ENCODE data around the gene MAP4K5. TPM values are rescaled to one million over a fixed set of nuclear protein-coding genes. Genes with fewer than 3 reads are reported as not detected.

MAP4K5 gene
- total RNA-seq, 1 donor from 2014 or later, result 19.1 TPM

DNA sequence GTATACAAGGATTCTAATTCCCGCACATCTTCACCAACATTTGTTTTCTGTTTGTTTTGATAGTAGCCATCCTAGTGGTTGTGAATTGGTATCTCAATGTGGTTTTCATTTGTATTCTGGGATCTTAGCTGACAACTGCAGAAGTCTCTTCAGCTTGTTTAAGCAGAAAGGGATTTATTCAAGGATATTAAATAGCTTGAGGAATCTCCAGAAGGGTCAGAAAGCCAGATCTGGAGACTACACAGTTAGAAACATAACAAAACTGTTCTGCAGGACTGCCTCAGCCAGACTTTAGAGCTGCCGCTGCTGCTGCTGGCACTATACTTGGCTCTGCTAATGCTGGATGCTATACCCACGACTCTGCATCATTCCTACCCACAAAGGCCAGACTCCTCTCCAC is 122.3 kb downstream of the MAP4K5 start:
- intact Hi-C loops (cut with DNase I), result no loop called here
- DNase-seq (ENCODE audit: low spot score), result no peak

DNA sequence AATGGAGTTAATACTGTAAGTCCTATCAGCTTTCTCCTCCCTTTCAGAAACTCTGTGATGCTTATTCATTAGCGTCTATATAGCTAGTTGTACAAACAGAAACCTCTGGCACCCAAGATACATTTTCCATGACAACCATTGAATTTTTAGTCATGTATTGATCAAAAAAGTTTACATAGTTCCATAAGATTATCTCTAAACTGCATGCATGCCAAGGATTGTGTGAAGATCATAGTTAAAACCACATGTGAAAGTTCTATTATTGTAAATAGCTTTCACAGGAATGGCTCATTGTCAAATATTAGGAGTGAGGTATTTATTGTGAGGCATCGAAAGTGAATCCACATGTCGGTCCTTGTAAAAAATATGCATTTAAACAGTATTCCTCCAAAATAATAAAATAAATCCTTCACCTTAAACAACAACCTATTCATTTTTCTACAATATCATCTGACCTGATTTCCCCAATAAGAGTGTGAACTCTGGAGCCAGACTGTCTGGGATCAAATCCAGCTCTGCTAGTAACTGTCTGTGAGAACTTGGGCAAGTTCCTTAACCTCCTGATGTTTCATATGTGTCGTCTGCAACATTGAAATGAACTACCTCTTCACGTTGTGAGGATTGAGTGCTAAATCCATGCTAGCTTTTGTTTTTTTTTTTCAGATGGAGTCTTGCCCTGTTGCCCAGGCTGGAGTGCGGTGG is 125.1 kb downstream of the MAP4K5 start:
- DNase-seq (ENCODE audit: low spot score), result no peak
- intact Hi-C loops (cut with DNase I), result no loop called here

DNA sequence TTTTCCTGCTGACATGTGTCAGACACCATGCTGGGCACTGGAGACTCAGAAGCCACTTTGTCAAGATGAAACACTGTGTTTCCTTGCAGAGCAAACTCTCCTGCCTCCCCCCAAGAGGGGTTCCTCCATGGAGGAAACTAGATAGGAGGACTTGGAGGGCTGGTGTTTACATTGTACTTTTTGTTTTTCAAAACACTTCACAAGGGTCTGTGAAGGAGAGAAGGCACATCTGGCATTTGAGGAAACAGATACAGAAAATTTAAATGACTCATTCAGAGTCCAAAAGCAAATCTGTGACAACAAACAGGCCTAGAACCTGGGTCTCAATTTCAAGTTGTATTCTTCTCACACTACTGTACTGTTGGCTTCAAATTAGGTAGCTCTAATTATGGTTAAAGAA is 128.9 kb downstream of the MAP4K5 start:
- intact Hi-C loops (cut with DNase I), result no loop called here

DNA sequence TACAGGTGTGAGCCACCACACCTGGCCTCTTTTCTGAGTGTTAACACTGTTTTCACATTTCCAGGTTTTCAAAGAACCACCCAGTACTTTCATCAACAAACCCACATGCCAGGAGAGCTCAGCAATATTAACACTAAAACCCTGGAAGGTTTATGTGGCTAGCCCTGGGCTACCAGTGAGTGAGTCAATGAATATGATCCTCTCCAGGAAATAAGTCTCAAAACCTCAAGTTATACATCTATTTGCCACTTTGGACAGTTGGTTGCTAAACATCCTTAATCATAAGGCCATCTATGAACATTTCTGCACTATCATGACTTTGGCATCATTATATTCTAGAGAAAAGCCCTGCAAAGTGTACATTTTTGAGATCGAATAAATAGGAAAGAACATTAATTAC is 129.4 kb downstream of the MAP4K5 start:
- intact Hi-C loops (cut with DNase I), result no loop called here
- DNase-seq (ENCODE audit: low spot score), result no peak

More for the DNA sequence above, 128.9 kb downstream of the MAP4K5 start:
- DNase-seq (ENCODE audit: low spot score), result no peak

DNA sequence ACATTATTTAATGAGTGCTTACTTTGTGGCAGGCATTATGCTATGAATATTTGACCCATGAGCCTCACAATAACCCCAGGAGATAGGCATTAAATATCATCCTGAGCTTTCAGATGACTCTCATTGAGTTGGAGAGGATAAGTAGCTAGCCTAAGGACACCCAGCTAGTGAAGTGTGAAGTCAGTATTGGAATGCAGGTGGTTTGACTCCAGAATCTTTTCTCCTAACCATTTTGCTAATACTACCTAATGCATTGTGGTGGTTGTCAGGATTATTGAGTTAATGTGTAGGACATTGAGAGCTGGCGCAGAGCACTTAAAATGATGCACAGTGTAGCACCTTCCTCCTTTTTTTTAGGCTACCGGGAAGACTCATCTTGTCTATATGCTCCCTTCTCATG is 131.9 kb downstream of the MAP4K5 start:
- no peak for DNase-seq (ENCODE audit: low spot score)
- intact Hi-C loops (cut with DNase I), result no loop called here

DNA sequence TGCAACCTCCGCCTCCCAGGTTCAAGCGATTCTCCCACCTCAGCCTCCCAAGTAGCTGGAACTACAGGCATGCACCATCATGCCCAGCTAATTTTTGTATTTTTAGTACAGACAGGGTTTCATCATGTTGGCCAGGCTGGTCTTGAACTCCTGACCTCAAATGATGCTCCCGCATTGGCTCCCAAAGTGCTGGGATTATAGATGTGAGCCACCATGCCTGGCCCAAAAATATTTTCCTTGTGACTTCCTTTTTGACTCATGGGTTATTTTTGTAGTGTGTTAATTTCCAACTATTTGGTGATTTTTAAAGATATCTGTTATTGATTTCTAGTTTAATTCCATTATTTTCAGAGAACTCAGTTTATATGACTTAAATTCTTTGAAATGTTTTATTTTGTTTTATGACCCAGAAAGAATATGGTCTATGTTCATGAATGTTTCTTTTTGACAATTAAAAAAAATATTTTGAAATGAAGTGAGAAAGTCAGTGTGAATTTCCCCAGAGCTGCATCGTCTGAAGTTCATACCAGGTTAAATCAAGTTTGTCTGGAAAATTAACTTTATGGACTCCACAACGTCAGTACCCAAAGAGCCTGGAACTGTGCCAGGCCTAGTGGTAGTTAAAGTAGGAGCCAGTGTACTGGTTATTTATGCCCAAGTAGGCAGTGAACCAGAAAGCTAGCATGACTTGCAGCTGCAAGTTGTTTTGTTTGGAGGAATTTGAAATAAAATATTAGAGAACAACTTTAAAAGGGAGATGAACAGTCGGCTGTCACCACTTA is 132.9 kb downstream of the MAP4K5 start:
- no peak for DNase-seq (ENCODE audit: low spot score)
- intact Hi-C loops (cut with DNase I), result loop anchor here (5.0 kb wide), 2 partner anchors 57 to 77 kb away; no protein-coding TSS in a partner anchor

DNA sequence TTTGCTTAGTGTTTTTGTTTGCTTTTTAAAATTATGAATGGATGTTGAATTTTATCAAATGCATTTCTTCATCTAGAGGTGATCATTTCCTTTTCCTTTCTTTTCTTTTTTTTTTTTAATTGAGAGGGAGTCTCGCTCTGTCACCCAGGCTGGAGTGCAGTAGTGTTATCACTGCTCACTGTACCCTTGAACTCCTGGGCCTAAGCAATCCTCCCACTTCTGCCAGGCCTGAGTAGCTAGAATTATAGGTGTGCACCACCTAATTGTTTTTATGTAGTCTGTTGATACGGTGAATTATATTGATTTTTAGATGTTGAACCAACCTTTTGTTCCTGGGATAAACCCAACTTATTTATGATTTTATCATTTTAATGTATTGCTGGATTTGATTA is 134.2 kb downstream of the MAP4K5 start:
- intact Hi-C loops (cut with DNase I), result loop anchor here (5.0 kb wide), 2 partner anchors 56 to 76 kb away; no protein-coding TSS in a partner anchor
- no peak for DNase-seq (ENCODE audit: low spot score)

DNA sequence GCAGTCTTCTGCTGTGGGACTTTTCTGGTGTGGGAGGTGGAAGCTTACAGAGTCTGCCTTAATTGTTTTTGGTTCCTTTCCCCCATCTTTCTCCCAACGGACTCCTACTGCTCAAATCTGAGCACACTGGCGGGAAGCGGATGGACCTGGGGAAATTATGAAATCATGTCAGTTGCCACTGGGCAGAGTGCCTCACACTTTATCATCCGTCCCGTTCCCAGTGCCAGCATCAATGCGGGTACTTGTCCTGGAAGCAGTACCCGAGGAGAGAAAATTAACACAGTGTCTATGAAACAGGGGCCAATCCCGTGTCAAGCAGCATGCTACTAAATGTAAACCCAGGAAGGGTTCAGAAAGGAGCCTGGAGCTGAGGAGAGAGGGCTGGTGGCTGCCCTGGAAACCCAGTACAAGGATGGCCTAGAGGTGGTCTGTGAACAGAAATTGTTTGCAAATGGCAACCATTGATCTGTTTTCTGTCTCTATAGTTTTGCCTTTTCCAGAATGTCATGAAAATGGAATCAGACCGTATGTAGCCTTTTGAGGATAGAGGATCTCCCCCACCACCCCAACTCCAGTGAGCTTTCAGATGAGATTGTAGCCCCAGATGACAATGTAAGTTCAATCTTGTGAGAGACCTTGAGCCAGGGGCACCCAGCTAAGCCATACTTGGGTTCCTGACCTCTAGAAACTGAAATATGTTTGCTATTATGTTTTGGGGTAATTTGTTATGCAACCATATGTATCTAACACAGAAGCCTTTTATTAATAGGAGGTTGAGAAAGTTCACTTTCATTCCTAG is 134.8 kb downstream of the MAP4K5 start:
- intact Hi-C loops (cut with DNase I), result loop anchor here (5.0 kb wide), 2 partner anchors 55 to 75 kb away; no protein-coding TSS in a partner anchor

DNA sequence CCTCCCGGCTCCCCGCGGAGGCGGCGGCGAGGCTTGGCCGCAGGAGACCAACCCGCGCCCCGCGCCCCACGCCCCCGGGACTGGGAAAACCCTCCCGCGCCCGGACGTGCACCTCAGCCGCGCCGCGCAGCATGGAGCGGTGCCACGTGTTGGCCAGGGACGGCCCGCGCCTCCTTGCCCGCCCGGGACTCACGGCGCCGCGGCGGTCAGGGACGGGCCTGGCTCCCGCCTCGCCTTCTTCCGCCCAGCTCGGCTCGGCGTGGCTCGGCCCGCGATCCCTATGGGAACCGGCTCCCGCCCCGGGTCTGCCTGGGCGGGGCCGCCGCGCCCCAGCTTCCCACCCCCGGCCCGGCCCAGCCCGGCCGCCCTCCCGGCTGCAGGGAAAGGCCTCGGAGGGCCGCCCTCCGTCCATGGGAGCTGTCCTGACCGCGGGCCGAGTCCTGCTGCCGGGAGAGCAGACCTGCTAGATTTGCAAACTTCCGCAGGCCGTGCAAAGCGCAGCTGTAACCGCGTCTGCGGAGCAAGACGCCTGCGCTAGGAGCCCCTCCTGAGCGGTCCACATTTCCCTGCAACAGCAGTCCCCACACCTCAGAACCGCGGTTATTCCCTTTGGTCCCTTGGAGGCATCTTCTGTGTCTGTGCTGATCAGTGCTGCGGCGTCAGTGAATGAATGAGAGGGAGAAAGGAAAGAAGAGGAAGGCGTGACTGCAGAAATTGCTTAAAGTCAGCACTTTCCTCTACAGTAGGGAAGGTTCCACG is 135.6 kb downstream of the MAP4K5 start, which contains the start of gene CDKL1:
Gene CDKL1, minus strand, starts transcription at position 251 of the 759 bp plus-strand sequence. CDS start 1,013 bp downstream, outside the sequence.
- intact Hi-C loops (cut with DNase I), result loop anchor here (5.0 kb wide), 2 partner anchors 55 to 75 kb away; no protein-coding TSS in a partner anchor
- DNase-seq (ENCODE audit: low spot score), result peak; percentile 86

More for the DNA sequence above, 134.8 kb downstream of the MAP4K5 start:
- no peak for DNase-seq (ENCODE audit: low spot score)

DNA sequence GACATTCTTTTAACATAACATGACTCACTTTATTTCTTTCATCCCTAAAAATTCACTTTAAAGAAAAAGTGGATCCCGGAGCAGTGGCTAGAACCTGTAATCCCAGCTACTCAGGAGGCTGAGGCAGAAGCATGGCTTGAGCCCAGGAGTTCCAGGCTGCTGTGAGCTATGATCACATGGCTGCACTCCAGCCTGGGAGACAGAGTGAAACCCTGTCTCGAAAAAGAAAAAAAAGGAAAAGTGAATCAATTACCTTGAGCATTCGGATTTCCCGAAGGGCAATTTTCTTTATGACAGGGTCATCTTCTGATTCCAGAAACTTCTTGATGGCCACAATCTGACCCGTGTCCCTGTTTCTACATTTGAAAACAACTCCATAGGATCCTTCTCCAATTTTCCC is 136.9 kb downstream of the MAP4K5 start:
- DNase-seq (ENCODE audit: low spot score), result no peak
- intact Hi-C loops (cut with DNase I), result loop anchor here (5.0 kb wide), 2 partner anchors 53 to 73 kb away; no protein-coding TSS in a partner anchor

DNA sequence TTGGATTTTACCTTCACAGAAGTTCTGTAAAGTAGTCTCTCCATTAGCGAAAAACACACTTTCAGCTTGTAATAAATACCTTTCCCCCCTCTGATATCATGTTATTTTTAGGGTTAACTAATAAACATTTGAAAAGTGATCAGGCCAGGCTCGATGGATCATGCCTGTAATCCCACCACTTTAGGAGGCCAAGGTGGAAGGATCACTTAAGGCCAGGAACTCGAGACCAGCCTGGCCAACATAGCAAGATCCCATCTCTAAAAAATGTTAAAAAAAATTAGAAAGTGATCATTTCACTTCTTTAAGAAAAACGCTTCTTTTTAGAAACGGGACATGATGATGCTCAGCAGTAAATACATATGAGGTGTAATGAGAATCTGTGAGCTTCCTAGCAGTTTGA is 137.7 kb downstream of the MAP4K5 start:
- DNase-seq (ENCODE audit: low spot score), result no peak
- intact Hi-C loops (cut with DNase I), result loop anchor here (5.0 kb wide), 2 partner anchors 52 to 72 kb away; no protein-coding TSS in a partner anchor

DNA sequence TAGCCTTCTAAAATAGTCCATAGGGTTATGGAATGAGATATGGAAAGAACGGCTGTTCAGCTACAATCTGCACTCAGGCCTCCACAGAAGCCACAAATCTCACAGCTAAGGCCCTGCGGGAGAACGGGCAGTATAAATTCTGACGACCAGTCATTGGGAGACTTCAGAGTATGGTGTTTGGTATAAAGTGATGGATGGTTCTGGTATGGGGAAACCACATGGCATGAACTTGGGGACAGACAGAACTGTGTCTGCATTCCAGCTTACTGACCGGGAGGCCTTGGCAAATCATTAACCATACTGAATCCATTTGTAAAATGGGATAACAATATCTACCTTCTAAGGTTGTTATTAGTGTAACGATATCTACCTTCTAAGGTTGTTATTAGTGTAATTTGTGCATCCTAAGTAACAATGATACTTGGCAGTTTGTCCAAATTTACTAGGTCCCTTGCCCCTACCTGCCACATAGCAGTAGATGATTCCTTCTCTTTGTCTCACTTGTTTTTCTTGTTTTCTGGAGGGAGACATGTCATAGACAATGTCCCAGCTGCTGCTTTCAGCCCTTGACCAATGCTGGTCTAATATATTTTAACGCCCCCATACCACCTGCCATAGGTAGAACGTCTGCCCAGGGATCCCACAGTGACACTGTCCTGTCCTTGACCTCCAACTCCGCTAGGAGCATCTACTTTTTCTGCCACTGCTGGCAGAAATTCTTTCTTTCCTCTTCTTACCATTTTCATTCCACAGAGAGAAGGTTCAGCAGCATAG is 142.5 kb downstream of the MAP4K5 start:
- intact Hi-C loops (cut with DNase I), result no loop called here
- no peak for DNase-seq (ENCODE audit: low spot score)

DNA sequence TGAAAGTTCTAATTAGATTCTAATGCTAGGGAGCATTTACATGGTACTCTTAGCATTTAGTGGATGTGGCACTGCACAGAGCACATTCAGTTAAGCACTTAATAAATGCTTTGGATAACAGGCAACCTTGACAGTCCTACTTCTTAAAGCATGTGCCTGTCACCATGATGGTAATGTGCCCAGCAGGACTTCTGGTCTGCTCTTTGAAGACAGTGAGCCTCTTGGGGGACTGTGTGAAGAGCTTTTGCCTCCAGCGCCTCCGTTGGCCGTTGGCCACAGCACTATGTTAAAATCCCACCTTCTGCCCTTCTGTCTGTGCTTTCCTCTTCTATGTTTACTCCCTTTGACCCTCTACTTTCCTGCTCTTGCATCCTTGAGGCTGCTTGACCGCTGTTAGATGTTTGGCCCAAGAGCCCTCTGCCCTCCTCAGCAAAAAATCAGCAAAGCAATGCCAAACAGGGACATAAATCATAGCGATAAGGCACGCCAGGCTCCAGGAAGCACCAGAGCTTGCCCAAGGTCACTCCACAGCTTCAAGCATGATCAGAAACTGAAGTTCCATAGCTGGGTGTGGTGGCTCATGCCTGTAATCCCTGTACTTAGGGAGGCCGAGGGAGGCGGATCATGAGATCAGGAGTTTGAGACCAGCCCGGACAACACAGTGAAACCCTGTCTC is 144.0 kb downstream of the MAP4K5 start:
- intact Hi-C loops (cut with DNase I), result no loop called here
- DNase-seq (ENCODE audit: low spot score), result no peak

DNA sequence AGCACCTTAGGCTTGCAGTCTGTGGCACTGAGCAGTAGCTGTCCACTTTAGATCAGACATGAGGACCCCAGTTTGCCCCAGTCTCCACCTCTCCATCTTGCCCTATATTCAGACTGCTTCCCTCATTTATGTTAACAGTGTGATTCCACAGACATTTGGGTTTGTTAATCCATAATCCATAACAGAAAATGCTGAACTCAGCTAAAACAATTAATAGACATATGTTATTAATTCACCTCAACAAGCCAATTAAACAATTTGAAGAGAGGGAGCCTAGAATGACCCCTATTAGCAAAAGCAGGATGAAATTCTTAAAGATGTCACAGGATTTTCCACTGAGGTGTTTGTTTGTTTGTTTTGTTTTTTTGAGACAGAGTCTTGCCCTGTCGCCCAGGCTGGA is 144.8 kb downstream of the MAP4K5 start:
- DNase-seq (ENCODE audit: low spot score), result no peak
- intact Hi-C loops (cut with DNase I), result no loop called here

DNA sequence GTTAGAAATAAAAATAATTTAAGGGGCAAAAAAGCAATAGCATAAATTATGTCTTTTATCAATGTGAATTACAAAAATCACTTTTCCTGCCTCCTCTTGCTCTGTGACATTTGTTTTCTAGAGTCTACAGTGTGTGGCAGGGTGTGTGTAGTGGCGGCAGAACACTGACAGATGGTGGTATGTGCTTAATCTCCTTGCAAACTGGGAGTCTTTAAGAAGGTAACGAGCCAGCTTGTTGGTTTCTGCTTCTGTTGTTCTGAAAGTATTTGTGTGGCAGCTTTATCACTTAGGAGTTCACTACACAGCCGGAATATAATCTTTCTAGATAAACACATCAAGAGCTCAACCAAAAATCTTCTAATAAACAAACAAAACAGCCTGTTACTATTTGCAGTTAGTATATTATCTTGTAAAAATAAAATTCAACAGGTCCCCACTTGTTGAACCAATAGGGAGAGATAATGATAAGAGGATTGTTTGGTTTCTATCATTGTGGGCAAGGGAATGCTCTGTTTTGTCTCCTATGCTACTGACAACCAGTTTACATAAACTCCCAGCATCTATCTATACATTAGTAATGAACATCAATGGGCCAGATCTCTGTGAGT is 148.6 kb downstream of the MAP4K5 start:
- DNase-seq (ENCODE audit: low spot score), result no peak
- intact Hi-C loops (cut with DNase I), result no loop called here

DNA sequence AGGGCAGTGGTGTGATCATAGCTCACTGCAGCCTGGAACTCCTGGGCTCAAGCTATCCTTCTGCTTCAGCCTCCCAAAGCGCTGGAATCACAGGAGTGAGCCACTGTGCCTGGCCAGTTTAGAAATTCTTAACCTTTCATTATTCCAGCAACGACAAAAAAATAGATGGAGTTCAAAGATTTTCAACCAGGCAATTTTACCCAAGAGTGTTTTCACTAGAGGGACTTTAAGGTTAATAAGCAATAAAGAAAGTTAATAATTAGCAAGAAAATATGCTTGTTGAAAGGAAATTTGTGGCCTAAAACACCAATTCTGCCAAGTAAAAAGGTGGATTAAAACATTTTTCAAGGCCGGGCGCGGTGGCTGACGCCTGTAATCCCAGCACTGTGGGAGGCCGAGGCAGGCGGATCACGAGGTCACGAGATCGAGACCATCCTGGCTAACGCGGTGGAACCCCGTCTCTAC is 150.5 kb downstream of the MAP4K5 start:
- intact Hi-C loops (cut with DNase I), result no loop called here
- no peak for DNase-seq (ENCODE audit: low spot score)

DNA sequence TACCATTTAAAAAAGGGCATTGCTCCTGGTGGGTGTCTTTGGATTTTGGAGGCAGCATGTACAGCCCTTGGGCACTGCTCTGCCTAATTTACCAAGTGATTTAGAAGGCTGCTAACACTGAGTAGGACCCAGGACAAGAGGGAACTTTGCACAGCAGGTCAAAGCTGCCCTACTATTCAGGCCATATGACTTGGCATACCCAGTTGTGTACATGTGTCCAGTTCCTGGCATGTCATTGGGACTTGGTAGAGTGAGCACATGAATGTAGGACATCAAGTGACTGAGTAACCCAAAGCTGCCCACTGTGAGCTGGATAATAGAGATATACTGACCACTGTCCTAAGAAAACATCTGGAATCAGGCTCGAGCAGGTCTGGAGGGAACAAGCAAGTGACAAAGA is 151.4 kb downstream of the MAP4K5 start:
- intact Hi-C loops (cut with DNase I), result no loop called here
- no peak for DNase-seq (ENCODE audit: low spot score)

All from cardiac septum (tissue), 1 donor.